Measurements from ENCODE around the gene NCOR2. TPM values are rescaled to one million over a fixed set of nuclear protein-coding genes. Genes with fewer than 3 reads are reported as not detected.

Gene NCOR2
- total RNA-seq, 2 donors from 2014 or later: 137 to 148 TPM

DNA sequence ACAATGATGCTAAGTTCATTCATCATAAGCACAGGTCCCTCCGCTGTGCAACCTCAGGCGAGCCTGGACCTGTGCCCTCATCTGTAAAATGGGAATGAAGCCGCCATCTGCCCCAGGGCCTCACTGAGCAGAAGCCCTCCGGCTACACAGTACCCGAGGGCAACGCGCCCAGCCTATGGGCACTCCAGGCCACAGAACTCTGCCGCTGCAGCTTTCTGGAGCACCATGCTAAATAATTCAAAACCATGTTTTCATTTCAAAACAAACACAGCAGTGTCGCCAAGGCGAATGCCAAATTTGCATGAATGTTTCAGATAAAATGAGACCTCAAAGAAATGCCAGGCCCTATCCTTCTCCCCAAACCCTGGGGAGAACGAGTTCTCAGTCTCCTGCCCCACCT, 4.0 kb downstream of the NCOR2 start:
- no peak for DNase-seq
- TF ChIP-seq, protein P1, sequence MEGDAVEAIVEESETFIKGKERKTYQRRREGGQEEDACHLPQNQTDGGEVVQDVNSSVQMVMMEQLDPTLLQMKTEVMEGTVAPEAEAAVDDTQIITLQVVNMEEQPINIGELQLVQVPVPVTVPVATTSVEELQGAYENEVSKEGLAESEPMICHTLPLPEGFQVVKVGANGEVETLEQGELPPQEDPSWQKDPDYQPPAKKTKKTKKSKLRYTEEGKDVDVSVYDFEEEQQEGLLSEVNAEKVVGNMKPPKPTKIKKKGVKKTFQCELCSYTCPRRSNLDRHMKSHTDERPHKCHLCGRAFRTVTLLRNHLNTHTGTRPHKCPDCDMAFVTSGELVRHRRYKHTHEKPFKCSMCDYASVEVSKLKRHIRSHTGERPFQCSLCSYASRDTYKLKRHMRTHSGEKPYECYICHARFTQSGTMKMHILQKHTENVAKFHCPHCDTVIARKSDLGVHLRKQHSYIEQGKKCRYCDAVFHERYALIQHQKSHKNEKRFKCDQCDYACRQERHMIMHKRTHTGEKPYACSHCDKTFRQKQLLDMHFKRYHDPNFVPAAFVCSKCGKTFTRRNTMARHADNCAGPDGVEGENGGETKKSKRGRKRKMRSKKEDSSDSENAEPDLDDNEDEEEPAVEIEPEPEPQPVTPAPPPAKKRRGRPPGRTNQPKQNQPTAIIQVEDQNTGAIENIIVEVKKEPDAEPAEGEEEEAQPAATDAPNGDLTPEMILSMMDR (IDR thresholded peaks at IDR 0.05): no peak
- no peaks in the 10 kb centered on the region for H3K9me3 ChIP-seq
- no peak overlapping the region for H3K9ac ChIP-seq (ENCODE audit: low read depth in 2 of 2, low read length in 2 of 2)
- no peaks in the 10 kb centered on the region for H3K27me3 ChIP-seq
- H3K4me3 ChIP-seq: no peak overlapping the region
- H3K27ac ChIP-seq: no peak overlapping the region
- intact Hi-C loops (cut with DNase I): no loop called here
- peaks cover 5% of the 10 kb centered on the region for H3K4me1 ChIP-seq
- H3K36me3 ChIP-seq: no peaks in the 10 kb centered on the region

DNA sequence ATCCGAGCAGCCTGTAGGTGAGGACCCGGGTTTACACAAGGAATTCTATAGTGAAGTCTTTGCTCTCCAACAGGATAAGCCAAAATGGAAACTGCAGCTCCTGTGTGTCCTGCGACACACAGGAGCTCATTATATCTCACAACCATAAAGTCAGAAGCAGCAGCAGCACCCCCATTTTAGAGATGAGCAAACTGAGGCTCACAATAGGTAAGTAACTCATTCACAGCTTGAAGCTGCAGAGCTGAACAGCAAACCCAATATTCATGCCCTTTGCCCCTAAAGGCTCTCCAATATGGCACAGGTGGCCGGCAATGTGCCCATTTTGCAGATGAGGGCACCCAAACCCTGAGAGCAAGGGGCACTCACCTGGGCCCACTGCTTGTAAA, 4.6 kb downstream of the NCOR2 start:
- Histone ChIP-seq H3K4me3 (no peak overlapping the region), H3K9me3 (no peaks in the 10 kb centered on the region), H3K27ac (no peak overlapping the region), H3K36me3 (no peaks in the 10 kb centered on the region), H3K9ac (ENCODE audit: low read depth in 2 of 2, low read length in 2 of 2) (no peak overlapping the region), H3K4me1 (peaks cover 1% of the 10 kb centered on the region), H3K27me3 (no peaks in the 10 kb centered on the region)
- intact Hi-C loops (cut with DNase I): no loop called here
- DNase-seq: no peak
- TF ChIP-seq, protein P1 (IDR thresholded peaks at IDR 0.05): no peak

DNA sequence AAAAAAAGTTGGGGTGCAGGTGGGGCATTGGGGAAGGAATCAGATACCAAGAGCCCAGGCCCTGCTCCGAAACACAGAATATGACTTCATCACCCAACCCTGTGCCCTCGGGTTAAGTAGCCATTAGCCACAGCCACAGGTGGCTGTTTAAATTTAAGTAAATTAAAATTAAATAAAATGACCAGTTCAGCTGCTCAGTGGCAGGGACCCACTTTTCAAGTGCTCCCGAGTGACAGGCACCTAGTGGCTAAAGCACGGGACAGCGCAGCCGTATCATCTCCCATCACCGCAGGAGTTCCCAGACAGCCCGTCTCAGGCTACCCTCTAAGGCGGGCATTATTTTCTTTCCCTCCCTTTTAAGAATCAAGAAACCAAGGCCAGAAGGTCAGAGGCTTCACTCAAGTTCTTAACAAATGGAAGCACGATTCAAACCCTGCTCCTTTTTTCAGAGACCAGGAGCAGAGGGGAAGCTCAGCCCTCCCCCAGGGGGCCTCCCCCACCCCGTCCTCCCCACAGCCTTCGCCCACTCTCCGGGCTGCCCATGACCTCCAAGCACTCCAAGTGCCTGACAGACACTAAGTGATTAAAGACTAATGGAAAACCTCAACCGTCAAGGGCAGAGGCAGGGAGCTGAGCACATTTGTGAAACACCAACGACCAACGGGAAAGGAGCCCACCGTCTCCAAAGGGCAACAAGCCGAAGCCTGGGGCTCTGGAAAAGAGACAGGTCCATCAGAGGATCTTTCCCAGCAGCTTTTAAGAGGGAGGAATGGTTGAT, 5.2 kb downstream of the NCOR2 start:
- Histone ChIP-seq H3K27ac (no peak overlapping the region), H3K9ac (ENCODE audit: low read depth in 2 of 2, low read length in 2 of 2) (no peak overlapping the region), H3K4me1 (no peaks in the 10 kb centered on the region), H3K4me3 (no peak overlapping the region), H3K27me3 (no peaks in the 10 kb centered on the region), H3K9me3 (no peaks in the 10 kb centered on the region), H3K36me3 (no peaks in the 10 kb centered on the region)
- TF ChIP-seq, protein P1 (IDR thresholded peaks at IDR 0.05): no peak
- no peak for DNase-seq
- intact Hi-C loops (cut with DNase I): no loop called here

DNA sequence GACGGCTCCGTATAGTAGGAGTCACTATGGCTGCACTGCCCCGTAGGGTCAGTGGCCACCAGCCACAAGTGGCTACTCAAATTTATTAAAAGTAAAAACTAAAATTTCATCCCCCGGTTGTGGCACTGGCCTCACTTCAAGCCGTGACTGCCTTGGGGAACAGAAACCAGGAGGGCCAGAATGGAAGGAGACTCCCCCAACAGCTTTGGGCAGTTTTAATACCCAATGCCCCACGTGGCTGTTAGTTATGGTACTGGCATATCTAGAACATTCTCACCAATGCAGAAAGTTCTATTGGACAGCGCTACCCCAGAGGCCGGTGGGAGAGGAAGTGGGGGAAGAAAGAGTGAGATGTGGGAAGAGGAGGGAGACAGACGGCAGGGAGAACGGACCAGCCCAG, 6.2 kb downstream of the NCOR2 start:
- no peaks in the 10 kb centered on the region for H3K9me3 ChIP-seq
- no peaks in the 10 kb centered on the region for H3K36me3 ChIP-seq
- no peak overlapping the region for H3K27ac ChIP-seq
- H3K27me3 ChIP-seq: no peaks in the 10 kb centered on the region
- DNase-seq: no peak
- no peak overlapping the region for H3K4me3 ChIP-seq
- TF ChIP-seq, protein P1 (IDR thresholded peaks at IDR 0.05): no peak
- no peak overlapping the region for H3K9ac ChIP-seq (ENCODE audit: low read depth in 2 of 2, low read length in 2 of 2)
- no peaks in the 10 kb centered on the region for H3K4me1 ChIP-seq
- intact Hi-C loops (cut with DNase I): no loop called here

DNA sequence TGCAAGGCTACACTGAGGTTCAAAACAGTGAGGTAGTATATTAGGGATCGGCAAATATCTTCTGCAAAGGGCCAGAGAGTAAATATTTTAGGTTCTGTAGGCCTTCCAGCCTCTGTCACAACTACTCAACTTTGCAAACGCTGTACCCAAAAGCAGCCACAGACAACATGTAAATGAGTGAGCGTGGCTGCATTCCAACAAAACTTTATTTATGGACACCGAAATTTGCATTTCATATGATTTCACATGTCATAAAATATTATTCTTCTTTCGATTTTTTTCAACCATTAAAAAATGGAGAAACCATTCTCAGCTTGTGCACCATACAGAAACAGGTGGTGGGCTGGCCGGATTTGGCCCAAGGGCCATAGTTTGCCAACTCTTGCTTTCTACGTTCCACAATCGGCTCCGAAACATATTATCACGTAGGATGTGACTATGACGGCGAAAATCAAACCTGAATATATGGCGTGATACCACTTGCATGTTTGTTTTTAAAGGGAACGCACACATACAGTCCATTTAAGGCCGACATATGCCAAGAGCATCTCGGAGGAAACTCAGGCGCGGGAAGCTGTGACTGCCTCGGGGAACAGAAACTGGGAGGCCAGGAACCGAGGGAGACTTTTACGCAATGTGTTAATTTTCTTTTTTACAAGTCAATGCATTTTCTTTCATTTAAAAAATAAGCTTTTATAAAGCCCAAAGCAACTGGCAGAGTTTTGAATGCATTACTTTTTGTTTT, 7.1 kb downstream of the NCOR2 start:
- no peak for DNase-seq
- Histone ChIP-seq H3K4me3 (no peak overlapping the region), H3K9ac (ENCODE audit: low read depth in 2 of 2, low read length in 2 of 2) (no peak overlapping the region), H3K27ac (no peak overlapping the region), H3K27me3 (no peaks in the 10 kb centered on the region), H3K4me1 (no peaks in the 10 kb centered on the region), H3K36me3 (no peaks in the 10 kb centered on the region), H3K9me3 (no peaks in the 10 kb centered on the region)
- TF ChIP-seq, protein P1 (IDR thresholded peaks at IDR 0.05): no peak
- intact Hi-C loops (cut with DNase I): no loop called here

Measured in colonic mucosa (tissue), 4 donors.